ENCODE data around the gene TEX264.
"Not testable (repeated sequence)": the region's sequence is repeated elsewhere in the genome, so short reads cannot be mapped to it uniquely, and the experiment has no call there.

The TEX264 gene

DNA sequence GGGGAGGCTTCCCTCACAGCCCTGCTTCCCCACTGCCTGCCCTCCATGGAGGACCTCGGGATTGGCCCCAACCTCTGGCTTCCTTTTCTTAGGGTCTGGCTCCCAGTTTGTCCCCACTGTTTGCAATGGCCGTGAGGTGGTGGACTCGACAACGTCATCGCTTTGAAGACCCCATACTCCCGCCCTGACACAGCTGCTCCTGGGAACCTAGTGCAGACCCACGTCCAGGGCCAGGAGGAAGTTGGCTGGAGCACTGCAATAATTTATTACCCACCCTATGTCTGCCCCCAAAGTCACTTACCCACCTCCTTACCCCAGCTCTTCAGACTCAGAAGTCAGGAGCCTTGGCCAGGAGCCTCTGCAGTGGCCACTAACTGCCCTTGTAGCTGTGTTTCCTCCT lies 46.9 kb downstream of the TEX264 start:
- no peak for DNase-seq

DNA sequence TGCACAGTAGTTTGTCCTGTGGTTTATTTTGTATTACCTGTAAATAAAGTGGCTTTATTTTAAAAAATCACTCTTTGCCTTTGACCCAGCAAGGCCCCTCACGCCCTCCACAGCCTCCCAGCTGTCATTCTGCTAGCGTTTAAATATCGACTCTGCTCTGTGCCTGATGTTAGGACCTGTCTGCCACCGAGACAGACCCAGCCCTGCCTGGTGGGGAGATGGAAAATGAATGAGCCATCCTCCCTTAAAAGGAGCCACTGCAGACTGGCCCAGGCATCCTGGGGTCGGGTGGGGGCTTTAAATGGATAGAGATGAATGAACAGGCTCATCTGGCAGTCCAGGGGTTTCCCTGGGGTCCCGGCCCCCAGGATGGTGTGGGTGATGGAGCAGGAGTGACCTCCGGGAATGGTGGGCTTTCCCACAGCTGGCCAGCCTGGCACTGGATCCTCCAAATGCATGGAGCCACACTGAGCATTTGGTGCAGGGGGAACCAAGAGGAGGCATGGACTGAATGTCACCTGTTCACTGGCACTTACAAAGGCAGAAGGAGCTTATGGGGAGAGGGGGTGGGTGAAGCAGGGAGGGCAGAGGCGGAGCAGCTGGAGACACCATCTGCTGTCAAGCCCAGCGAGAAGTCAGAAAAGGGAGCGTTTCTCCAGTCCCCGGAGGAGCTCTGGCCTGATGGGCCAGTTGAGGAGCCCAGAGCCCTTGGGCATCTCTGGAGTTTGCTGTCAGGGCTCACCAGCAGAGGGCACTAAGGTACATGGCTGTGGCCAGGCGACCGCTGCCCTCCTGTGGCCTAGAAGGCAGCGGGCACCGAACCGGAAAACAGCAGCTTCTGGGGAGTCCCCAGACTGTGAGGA lies 47.7 kb downstream of the TEX264 start:
- peak; percentile 33 for DNase-seq

DNA sequence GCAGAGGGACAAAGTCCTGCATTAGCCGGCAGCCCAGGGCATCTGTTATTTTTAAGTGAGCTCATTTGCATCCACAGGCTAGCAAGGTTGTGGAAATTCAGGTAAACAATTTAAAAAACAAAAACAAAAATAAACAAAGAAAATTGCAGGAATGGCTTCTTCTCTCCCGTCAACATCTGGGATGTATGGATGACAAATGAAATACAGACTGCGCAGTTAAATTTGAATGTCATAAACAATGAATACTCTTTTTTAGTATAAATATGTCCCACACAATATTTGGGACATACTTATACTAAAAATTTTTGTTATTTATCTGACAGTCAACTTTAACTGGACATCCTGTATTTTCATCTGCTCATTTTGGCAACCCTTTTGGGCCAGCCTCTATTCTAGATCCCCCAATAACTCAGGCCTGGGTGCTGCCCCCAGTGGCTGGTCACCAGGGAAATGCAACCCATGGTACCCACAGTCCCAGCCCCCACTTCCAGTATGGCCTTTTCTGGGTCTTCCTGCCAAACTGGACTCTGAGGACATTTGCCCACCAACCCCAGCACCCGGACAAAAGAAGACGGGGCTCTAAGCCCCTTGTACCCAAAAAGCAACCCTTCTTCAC lies 48.5 kb downstream of the TEX264 start:
- DNase-seq: no peak

- no peak for DNase-seq
These were observed 49.4 kb downstream of the TEX264 start for GRCh38 chr3:51720292-51721061.

GRCh38 chr3:51721062-51721745 lies 50.2 kb downstream of the TEX264 start:
- no peak for DNase-seq

DNA sequence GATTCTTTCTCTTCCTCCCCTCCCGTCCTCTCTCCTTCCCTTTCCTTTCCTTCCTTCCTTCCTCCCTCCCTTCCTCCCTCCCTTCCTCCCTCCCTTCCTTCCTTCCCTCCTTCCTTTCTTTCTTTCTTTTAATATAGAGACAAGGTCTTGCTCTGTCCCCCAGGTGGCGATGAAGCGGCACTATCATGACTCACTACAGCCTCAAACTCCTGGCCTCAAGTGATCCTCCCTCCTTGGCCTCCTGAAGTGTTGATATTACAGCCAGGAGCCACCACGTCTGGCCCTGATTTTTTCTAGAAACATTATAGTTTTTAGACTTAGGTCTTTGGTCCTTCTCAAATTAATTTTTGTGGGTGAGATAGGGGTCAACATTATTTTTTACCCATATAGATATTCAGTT lies 51.3 kb downstream of the TEX264 start:
- no peak for DNase-seq

DNA sequence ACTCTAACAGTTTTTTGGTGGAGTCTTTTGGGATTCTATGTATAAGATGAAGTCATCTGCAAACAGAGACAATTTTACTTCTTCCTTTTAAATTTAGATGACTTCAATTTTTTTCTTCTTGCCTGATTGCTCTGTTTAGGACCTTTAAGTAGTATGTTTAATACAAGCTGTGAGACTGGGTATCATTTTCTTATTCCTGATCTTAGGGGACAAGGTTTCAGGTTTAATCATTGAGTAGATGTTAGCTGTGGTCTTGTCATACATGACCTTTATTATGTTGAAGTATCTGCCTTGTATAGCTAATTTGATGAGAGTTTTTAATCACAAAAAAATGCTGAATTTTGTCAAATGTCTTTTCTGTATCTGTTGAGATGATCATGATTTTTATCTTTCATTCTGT lies 56.4 kb downstream of the TEX264 start:
- no peak for DNase-seq

DNA sequence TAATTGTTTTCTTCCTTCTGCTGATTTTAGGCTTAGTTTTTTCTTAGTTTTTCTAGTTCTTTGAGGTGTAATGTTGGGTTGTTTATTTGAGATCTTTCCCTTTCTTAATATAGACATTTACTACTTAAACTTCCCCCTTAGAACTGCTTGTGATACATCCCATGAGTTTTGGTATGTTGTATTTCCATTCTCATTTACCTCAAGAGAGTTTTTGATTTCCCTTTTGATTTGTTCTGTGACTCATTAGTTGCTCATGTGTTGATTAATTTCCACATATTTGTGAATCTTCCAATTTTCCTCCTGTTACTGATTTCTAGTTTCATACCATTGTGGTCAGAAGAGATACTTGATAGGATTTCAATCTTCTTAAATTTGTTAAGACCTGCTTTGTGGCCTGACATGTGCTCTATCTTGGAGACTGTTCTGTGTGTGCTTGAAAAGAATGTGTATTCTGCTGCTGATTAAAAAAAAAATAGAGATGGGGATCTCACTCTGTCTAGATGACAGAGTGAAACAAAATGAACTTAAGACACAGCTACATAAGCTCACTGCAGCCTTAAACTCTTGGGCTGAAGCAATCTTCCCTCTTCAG lies 58.1 kb downstream of the TEX264 start:
- no peak for DNase-seq

GRCh38 chr3:51733859-51734571 lies 63.0 kb downstream of the TEX264 start:
- no peak for DNase-seq

DNA sequence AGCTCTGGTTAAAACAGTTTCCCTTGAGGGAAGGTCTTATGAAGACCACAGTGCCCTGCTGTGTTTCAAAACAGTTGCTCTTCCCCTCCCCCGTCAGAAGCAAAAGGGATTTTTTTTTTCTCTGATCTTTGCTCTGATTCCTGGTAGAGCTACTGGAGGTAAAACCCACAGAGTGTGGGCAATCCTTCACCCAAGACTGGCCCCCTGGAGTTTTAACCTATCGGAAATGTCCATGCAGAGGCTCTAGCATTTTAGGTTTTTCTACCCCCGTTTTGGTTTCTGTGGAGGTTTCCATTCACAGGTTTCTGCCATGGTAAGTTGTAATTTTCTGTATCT lies 63.5 kb downstream of the TEX264 start:
- DNase-seq: no peak

- no peak for DNase-seq
These were observed 64.0 kb downstream of the TEX264 start for GRCh38 chr3:51735039-51735438.

- no peak for DNase-seq
These were observed 64.9 kb downstream of the TEX264 start for GRCh38 chr3:51735950-51736349.

DNA sequence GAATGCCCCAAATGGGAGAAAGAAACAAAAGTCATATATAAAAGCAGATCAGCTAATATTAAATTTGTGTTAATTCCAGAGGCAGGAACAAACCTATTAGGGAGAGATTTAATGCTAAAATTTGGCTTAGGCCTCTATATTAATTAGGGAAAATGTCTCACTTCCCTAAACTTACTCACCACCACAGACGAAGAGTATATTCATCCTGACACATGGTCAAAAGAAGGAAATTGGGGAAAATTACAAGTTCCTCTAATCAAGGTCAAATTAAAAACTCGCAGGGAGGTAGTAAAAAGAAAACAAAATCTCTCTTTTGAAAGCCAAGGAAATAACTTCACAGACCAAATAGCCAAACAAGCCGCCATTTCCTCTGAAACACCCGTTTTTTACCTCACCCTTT lies 68.1 kb downstream of the TEX264 start:
- DNase-seq: no peak

GRCh38 chr3:51742320-51742719 lies 71.3 kb downstream of the TEX264 start:
- DNase-seq: not testable (repeated sequence)

DNA sequence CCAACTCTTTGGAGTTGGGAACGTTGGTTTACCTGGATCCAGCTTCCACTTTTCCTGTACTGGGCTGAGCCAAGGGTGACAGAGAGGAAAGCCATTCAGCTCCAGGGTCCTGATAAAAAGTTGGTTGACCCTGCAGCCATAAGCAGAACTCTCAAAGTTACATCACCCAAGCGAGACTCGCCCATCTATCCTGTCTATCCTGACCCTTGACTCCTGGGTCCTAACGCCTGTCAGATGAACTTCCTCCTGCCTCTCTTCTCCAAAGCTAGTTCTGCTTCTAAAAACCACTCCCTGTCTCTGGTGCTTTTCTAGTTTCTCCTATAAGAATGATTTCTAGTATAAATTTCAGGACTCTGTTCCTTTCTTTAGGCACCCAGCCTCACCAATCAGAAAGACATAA lies 71.9 kb downstream of the TEX264 start:
- peak; percentile 8 for DNase-seq

GRCh38 chr3:51747840-51748239 lies 76.8 kb downstream of the TEX264 start:
- no peak for DNase-seq

DNA sequence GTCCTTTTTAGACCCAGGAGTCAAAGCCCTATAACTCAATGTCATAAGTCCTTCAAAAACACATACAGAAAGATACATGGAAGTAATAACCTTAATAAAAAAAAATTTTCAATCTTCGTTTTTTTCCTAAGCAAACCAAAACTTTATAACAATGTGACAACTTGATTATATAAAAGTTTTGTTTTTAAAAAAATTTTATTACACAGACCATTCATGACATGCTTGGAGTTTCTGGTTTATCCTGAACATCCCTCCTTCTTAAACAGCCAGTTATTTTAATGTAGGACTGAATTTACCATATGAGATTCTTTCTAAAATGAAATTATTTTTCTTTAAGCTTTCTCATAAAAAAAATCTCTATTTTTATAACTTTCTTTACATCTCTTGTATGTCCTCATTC lies 77.3 kb downstream of the TEX264 start:
- DNase-seq: no peak

DNA sequence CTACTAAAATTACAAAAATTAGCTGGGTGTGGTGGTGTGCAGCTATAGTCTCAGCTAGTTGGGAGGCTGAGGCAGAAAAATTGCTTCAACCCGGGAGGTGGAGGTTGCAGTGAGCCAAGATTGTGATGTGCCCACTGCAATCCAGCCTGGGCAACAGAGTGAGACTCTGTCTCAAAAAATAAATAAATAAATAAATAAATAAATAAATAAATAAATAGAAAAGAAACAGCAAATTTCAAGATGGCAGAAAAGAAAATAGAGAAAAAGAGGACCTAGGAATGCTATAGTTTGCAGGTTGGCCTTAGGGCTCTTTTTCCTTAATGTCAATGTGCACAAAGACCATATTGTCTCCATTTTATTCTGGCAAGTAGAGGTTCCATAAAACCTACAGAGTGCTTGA lies 79.8 kb downstream of the TEX264 start:
- DNase-seq: no peak

DNA sequence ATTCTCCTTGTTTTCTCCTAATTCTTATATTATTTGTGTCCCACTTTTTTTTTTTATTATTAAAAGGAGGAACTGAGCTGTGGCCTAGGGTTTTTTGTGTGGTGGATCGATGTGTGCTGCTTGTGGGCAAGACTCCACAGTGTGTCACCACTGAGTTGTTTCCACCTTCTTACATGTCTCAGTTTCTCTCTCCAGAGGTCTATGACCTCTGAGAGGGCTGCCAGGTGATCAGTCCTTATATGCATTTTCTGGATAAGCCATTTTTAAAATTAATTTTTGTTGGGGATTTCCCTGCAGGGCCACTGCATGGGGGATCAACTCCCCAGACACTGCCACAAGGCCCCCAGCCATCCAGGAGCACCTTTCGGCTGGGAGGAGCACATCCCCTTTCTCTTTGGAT lies 80.2 kb downstream of the TEX264 start:
- no peak for DNase-seq

All from CD4-positive, alpha-beta T cell treated with Interleukin-4 for 4 hours (primary cell).